ENCODE results near the gene THSD4.

The THSD4 gene

DNA sequence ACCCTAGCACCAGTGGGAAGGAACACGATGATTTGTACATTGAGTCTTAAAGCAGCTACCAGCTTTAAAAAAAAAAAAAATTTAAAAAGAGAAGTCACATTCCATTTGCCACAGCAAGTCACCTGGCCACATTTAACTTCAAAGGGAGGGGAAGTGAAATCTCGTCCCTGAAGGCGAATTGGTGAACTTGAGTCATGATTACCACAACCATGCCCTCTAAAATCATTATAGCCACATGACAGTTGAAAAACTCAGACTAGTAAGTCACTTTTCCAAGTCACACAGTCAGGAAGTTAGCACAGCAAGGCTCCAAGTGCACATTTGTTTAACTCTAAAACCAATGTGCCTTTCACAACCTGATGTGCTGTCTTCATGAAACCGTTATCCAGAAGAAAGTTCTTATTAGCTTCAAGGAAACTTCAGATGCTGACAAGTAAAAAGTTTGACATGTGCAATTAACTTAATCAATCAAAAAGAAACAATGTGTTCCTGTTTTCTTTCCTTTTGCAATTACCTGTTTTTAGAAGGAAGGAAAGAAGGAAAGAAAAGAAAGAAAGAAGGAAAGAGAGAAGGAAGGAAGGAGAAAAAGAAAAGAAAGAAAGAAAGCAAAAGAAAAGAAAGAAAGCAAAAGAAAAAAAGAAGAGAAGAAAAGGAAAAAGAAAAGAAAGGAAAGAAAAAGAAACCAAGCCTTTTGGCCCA is 8.3 kb upstream of the THSD4 start:
- H3K27me3 ChIP-seq (ENCODE audit: low read depth) = no peaks in the 10 kb centered on the region
- H3K36me3 ChIP-seq (replicated peaks) = no peaks in the 10 kb centered on the region
- peak in 1 of 2 experiments; percentile 1 for DNase-seq (ENCODE audit: low spot score in 2 of 2)
- in situ Hi-C loops (cut with MboI; ENCODE audit: low sequenced_read_pairs) = no loop called here
- H3K9me3 ChIP-seq = no peaks in the 10 kb centered on the region
- H3K4me1 ChIP-seq = no peaks in the 10 kb centered on the region
- no peak overlapping the region for H3K4me3 ChIP-seq

DNA sequence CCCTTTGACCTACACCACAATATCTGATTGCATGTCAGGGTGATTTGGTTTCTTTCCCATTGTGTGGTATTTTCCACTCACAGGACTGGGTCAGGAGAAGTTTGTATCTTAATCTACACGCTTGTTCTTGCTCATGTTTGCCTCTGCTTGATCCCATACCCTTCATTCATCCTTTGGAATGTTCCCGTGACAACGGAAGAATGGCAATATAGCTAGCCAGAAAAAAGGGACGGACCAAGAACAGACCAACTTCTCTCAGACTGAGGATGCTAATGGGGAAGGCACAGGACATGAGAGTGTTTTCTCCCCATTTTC is 7.8 kb upstream of the THSD4 start:
- Histone ChIP-seq H3K36me3 (replicated peaks) (no peaks in the 10 kb centered on the region), H3K9me3 (no peaks in the 10 kb centered on the region), H3K4me1 (0 out of 2 replicates have a peak, but pooled peaks cover 2% of the 10 kb centered on the region), H3K4me3 (no peak overlapping the region), H3K27me3 (ENCODE audit: low read depth) (no peaks in the 10 kb centered on the region)
- in situ Hi-C loops (cut with MboI; ENCODE audit: low sequenced_read_pairs) = no loop called here
- no peak for DNase-seq (ENCODE audit: low spot score in 2 of 2)

DNA sequence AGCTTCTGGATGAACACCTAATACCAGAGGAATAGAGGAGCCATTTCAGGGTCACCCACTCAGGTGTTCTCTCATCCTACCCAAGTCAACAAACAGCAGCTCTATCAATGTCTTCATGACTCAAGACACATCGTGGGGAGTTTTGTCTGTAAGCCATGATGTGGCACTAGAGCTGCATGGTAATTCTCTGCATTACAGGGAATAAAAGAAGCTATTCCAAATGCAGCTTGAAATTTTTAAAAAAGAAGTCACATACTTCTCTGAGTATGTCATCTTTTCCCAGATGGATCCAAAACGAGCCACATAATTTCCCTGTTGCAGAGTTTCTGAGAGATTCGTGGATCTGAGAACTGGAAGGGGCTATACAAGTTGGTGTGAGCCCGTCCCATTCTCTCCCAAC is 6.1 kb upstream of the THSD4 start:
- Histone ChIP-seq H3K4me1 (0 out of 2 replicates have a peak, but pooled peaks cover 2% of the 10 kb centered on the region), H3K9me3 (no peaks in the 10 kb centered on the region), H3K36me3 (replicated peaks) (no peaks in the 10 kb centered on the region), H3K27me3 (ENCODE audit: low read depth) (no peaks in the 10 kb centered on the region), H3K4me3 (no peak overlapping the region)
- no peak for DNase-seq (ENCODE audit: low spot score in 2 of 2)
- in situ Hi-C loops (cut with MboI; ENCODE audit: low sequenced_read_pairs) = no loop called here

DNA sequence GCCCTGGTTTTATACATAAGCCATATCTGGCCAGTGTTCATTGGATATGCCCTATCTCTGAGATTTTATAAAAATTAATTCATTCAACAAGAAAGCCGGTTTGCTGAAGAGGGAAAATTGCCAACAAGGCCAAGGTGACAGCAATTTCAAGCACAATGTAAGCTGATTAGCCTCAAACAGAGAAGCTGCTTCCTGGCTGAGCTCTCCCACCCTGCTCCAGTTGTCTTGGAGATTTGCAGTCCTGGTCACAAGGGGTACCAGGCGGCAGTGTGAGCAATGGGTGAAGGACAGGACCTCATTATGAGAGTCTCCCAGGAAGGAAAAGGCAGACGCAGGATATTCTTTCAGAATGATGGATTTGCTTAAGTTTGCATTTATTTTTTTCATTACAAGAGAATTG is 5.4 kb upstream of the THSD4 start:
- Histone ChIP-seq H3K4me3 (no peak overlapping the region), H3K27me3 (ENCODE audit: low read depth) (no peaks in the 10 kb centered on the region), H3K4me1 (0 out of 2 replicates have a peak, but pooled peaks cover 2% of the 10 kb centered on the region), H3K9me3 (no peaks in the 10 kb centered on the region), H3K36me3 (replicated peaks) (no peaks in the 10 kb centered on the region)
- no peak for DNase-seq (ENCODE audit: low spot score in 2 of 2)
- in situ Hi-C loops (cut with MboI; ENCODE audit: low sequenced_read_pairs) = no loop called here

DNA sequence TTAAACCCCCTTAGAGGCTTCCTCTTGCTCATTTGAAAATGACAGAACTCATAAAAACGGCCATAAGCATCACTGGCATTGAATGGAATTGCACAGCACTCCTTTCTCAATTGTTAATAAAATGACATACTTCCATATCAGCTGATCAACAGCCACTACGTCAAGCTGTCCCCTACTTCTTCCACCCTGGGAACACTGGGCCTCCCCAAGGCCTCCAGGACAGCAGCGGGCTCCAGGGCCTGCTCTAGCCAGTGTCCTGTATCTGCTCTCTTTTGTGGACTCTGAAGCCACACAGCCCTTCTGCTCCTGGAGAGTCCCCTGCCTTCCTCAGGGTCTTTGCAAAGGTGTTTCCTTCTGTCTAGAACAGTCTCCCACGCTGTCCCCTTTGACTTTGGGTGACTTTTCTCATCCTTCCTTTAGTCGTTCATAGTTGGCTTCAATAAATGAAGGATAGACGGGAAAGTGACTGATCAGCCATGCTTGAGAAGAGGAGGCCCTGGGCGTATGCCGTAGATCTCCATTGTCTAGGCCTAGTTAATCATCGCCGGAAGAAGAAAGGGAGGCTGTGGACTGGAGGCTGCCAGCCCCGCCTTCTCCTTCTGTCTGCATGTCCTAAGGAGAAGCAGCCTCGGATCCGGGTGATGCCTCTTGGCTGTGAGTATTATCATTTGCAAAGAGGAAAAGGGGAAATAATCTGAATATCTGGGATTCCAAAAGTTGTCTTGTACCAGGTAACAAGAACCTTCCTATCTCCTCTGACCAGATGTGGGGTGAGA is 4.7 kb upstream of the THSD4 start:
- Histone ChIP-seq H3K36me3 (replicated peaks) (no peaks in the 10 kb centered on the region), H3K4me1 (0 out of 2 replicates have a peak, but pooled peaks cover 5% of the 10 kb centered on the region), H3K27me3 (ENCODE audit: low read depth) (no peaks in the 10 kb centered on the region), H3K4me3 (no peak overlapping the region), H3K9me3 (no peaks in the 10 kb centered on the region)
- no peak for DNase-seq (ENCODE audit: low spot score in 2 of 2)
- in situ Hi-C loops (cut with MboI; ENCODE audit: low sequenced_read_pairs) = no loop called here

DNA sequence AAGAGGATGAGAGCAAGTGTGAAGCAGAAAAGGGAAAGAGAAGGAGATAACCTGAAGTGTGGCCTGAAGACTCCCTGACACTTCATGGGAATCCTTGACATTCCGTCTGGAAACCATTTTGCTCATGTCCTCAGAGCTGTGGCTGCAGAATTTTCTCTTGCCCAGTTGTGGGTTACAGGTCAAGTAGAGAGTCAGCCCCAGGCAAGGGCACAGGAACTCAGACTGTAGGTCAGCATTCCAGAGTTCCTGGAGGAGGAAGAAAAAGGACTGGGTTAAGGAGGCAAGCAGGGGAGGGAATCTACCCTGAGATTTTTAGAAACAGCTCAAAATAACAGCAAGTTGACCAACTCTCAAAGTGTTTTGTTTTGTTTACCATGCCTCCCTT is 4.1 kb upstream of the THSD4 start:
- DNase-seq (ENCODE audit: low spot score in 2 of 2) = no peak
- no peaks in the 10 kb centered on the region for H3K36me3 ChIP-seq (replicated peaks)
- in situ Hi-C loops (cut with MboI; ENCODE audit: low sequenced_read_pairs) = no loop called here

DNA sequence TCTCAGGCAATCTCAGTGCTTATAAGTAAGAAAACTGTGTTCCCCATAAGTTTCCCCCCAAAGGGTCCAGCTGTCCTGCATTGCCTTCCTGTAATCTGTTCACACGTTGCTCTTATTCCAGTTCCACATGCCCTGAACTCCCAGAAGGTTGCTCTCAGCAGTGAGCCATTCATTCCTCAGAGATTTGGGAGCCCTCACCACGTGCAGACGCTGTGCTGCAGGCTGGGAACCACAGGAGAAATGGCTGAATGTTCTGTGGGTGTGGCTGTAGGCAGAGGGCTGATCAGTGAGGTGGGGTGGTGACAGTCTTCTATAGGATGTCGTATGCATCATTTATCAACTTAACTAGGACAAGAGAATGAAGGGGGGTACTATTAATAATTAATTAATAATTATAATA is 3.3 kb upstream of the THSD4 start:
- Histone ChIP-seq H3K4me1 (0 out of 2 replicates have a peak, but pooled peaks cover 5% of the 10 kb centered on the region), H3K4me3 (no peak overlapping the region), H3K27me3 (ENCODE audit: low read depth) (no peaks in the 10 kb centered on the region), H3K9me3 (no peaks in the 10 kb centered on the region), H3K36me3 (replicated peaks) (no peaks in the 10 kb centered on the region)
- in situ Hi-C loops (cut with MboI; ENCODE audit: low sequenced_read_pairs) = no loop called here
- no peak for DNase-seq (ENCODE audit: low spot score in 2 of 2)

More for the DNA sequence above, 4.1 kb upstream of the THSD4 start:
- H3K27me3 ChIP-seq (ENCODE audit: low read depth) = no peaks in the 10 kb centered on the region
- 0 out of 2 replicates have a peak, but pooled peaks cover 5% of the 10 kb centered on the region for H3K4me1 ChIP-seq
- no peak overlapping the region for H3K4me3 ChIP-seq
- H3K9me3 ChIP-seq = no peaks in the 10 kb centered on the region

DNA sequence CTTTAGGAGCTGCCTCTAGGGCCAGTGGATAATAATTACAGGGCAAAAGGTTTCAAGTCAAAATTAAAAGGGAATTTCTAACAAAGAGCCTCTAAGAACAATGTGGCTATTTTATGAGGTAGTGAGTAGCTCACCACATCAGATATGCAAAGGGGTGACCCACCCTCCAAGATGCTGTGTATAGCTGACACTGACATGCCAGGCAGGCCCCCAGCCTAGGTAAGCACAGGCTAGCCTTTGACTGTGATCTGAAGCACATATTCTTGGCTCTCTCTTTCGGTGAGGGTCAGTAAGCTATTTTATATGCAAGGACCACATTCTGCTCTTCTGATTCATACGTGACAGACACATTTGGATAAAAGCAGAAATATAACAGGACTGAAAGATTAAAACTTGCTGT is 2.8 kb upstream of the THSD4 start:
- in situ Hi-C loops (cut with MboI; ENCODE audit: low sequenced_read_pairs) = no loop called here
- Histone ChIP-seq H3K27me3 (ENCODE audit: low read depth) (no peaks in the 10 kb centered on the region), H3K9me3 (no peaks in the 10 kb centered on the region), H3K4me3 (no peak overlapping the region), H3K4me1 (0 out of 2 replicates have a peak, but pooled peaks cover 5% of the 10 kb centered on the region), H3K36me3 (replicated peaks) (no peaks in the 10 kb centered on the region)
- no peak for DNase-seq (ENCODE audit: low spot score in 2 of 2)

DNA sequence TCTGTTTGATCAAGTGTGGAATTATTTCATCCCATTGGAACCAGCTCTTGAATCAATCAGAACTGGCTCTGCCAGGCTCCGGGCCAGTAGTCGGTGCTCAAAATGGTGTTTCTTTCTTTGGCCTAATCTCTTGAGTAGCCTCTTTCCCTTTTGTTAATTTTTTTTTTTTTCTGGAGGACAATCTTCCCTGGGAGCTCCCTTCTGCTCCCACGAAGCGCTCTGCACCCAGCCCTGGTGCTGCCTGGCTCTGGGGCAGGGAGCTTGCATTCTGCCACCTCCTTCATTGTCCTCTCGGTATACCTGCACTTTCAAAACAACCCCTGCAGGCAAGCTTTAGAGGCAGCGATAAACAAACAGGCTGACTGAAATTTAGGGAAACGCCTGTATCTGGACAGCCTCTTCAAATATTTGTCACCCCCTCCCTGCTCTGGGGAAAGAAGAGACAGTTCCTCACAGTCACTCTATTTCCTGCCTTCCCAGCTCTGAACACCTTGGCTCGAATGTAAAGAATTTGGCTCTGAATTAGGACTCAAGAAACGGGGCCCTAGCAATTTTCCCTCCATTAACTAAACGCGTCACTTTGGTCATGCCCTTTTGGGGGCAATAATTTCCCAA is 1.1 kb upstream of the THSD4 start:
- Histone ChIP-seq H3K9me3 (no peaks in the 10 kb centered on the region), H3K4me1 (0 out of 2 replicates have a peak, but pooled peaks cover 5% of the 10 kb centered on the region), H3K36me3 (replicated peaks) (no peaks in the 10 kb centered on the region), H3K27me3 (ENCODE audit: low read depth) (no peaks in the 10 kb centered on the region), H3K4me3 (no peak overlapping the region)
- in situ Hi-C loops (cut with MboI; ENCODE audit: low sequenced_read_pairs) = no loop called here
- DNase-seq (ENCODE audit: low spot score in 2 of 2) = peak in 1 of 2 experiments; percentile 7

DNA sequence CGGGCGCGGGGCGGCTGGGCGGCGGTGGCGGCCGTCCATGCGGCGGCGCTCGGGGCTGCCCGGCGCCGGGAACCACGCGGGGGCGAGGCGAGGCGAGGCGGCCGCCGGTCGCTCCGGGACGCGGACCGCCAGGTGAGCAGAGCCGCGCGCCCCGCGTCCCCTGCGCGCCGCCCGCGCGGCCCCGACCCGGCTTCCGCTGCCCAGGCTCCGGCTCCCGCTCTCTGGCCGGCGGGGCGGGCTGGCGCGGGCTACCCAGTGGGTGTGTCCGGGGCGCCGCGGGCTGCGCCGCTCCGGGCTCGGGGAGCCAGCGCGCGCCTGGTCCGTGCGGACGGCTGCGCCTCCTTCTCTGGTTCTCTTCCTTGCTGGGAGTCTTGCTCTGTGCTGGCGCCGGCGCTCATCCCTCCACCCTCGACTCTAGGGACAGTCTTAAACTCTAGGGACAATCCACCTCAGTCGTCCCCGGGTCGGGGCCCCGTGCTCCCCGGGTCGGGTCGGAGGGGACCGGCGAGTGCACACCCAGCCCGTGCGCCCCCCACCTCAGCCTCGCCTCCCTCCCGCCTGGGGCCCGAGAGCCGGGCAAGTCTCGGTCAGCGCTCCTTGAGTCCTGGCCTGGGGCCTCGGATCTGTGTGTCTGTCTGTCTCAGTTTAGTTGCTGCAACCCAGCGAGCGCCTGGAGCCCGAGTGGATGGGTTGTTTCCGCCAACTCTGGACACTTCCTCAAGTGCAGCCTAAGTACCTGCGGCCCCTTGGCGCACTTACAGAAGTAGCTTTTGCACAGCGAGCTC is 488 bp downstream of the THSD4 start:
- Histone ChIP-seq H3K4me1 (0 out of 2 replicates have a peak, but pooled peaks cover 5% of the 10 kb centered on the region), H3K27me3 (ENCODE audit: low read depth) (no peaks in the 10 kb centered on the region), H3K9me3 (no peaks in the 10 kb centered on the region), H3K36me3 (replicated peaks) (no peaks in the 10 kb centered on the region), H3K4me3 (peak overlapping the region; percentile 57)
- peak; percentile 60 to 72 for DNase-seq (ENCODE audit: low spot score in 2 of 2)
- in situ Hi-C loops (cut with MboI; ENCODE audit: low sequenced_read_pairs) = loop anchor here (5.0 kb wide), 1 partner anchor 327 kb away; no protein-coding TSS in a partner anchor

DNA sequence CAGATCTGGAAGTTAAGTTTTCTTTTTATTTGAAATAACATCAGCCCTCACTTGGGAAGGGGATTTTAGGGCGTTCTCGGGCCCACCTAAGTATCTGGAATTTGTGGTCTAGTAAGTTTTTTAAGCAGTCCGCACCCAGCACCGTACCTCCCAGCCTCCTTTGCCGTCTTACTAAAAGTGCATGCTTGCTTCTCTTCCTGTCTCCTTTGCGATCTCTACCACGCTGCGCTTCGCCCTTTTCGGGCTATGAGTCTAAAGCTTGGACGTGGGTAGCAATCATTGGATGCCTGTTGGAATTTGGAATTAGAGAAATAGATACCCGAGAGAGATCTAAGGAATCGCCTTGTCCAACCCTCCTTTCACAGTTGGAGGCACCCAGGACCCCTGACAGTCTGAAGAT is 1.1 kb downstream of the THSD4 start:
- H3K4me3 ChIP-seq = peak overlapping the region; percentile 57
- in situ Hi-C loops (cut with MboI; ENCODE audit: low sequenced_read_pairs) = loop anchor here (5.0 kb wide), 1 partner anchor 326 kb away; no protein-coding TSS in a partner anchor

DNA sequence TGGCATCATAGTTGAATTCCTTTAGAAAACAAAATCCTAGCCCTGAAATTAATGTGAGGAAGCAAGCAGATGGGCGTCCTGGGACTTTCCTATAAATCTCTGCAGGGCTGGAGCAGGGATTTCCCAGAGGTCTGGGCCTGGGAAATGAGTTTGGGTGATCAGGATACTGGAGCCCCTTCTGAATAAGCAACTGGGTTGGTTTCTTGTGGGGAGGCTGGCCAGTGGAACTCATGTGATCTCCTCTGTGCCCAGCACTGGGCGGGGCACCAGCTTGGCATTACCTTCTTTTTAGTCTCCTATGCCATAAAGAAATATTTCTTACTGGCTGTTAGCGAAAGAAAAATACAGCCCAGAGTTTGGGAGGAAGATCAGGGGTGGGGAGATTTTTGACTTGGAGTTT is 1.7 kb downstream of the THSD4 start:
- no peak for DNase-seq (ENCODE audit: low spot score in 2 of 2)
- Histone ChIP-seq H3K36me3 (replicated peaks) (no peaks in the 10 kb centered on the region), H3K9me3 (no peaks in the 10 kb centered on the region), H3K4me1 (0 out of 2 replicates have a peak, but pooled peaks cover 5% of the 10 kb centered on the region), H3K4me3 (no peak overlapping the region), H3K27me3 (ENCODE audit: low read depth) (no peaks in the 10 kb centered on the region)
- in situ Hi-C loops (cut with MboI; ENCODE audit: low sequenced_read_pairs) = loop anchor here (5.0 kb wide), 1 partner anchor 325 kb away; no protein-coding TSS in a partner anchor

More for the DNA sequence above, 1.1 kb downstream of the THSD4 start:
- Histone ChIP-seq H3K27me3 (ENCODE audit: low read depth) (no peaks in the 10 kb centered on the region), H3K36me3 (replicated peaks) (no peaks in the 10 kb centered on the region), H3K4me1 (0 out of 2 replicates have a peak, but pooled peaks cover 5% of the 10 kb centered on the region), H3K9me3 (no peaks in the 10 kb centered on the region)
- no peak for DNase-seq (ENCODE audit: low spot score in 2 of 2)

DNA sequence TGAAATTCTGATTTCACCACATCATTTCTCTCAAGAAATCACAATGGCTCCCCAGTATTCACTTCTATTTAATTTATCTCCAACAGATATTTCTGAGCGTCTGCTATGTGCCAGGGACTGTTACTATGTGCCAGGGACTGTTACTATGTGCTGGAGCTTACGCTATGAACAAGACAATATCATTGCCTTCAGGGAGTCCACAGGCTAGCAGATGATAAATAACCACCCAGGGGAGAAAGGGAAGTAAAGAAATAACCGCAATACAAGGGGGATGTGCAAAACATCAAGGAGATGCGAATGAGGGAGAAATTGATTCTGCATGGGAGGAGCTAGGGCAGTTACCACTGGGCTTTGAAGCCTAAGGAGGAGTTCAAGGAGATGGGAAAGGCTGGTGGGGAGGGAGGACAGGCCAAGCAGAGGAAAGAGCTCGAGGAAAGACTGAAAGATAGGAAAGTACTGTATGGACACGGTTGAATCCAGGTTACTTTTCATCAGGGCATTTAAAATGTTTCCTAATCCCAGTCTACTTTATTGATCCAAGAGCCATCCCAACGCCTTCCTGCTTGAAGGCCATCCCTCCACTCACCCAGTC is 2.5 kb downstream of the THSD4 start:
- DNase-seq (ENCODE audit: low spot score in 2 of 2) = no peak
- H3K4me3 ChIP-seq = no peak overlapping the region
- 0 out of 2 replicates have a peak, but pooled peaks cover 2% of the 10 kb centered on the region for H3K4me1 ChIP-seq
- in situ Hi-C loops (cut with MboI; ENCODE audit: low sequenced_read_pairs) = loop anchor here (5.0 kb wide), 1 partner anchor 324 kb away; no protein-coding TSS in a partner anchor
- H3K27me3 ChIP-seq (ENCODE audit: low read depth) = no peaks in the 10 kb centered on the region
- H3K9me3 ChIP-seq = no peaks in the 10 kb centered on the region
- H3K36me3 ChIP-seq (replicated peaks) = no peaks in the 10 kb centered on the region

All from HAP-1 (cell line).